HEK293 (cell line): Measurements from ENCODE around the gene ARSD.
"Not testable (repeated sequence)": the region's sequence is repeated elsewhere in the genome, so short reads cannot be mapped to it uniquely, and the experiment has no call there.

Experiments
- CTCF ChIP-seq: fragments of 450-650 bp; formaldehyde crosslinking; IDR thresholded peaks from 2 replicates; pipeline ENCODE4 v1.5.1; 2016; ENCODE audit warnings: missing biosample characterization, missing genetic modification characterization
- REPIN1 ChIP-seq: fragments of 450-650 bp; formaldehyde crosslinking; IDR thresholded peaks from 2 replicates; pipeline ENCODE4 v1.5.1; 2017; ENCODE audit warnings: missing biosample characterization, missing genetic modification characterization, low read depth
- TCF7L2 ChIP-seq: IDR thresholded peaks from 2 replicates; pipeline ENCODE4 v1.6.1; 2011; ENCODE audit warnings: low read depth, mild to moderate bottlenecking, inconsistent platforms, low read length, moderate library complexity, borderline replicate concordance
- ZNF138 ChIP-seq: fragments of 450-650 bp; formaldehyde crosslinking; IDR thresholded peaks from 2 replicates; pipeline ENCODE4 v1.5.1; 2016; ENCODE audit warnings: missing biosample characterization, missing genetic modification characterization, borderline replicate concordance
- ZNF280C ChIP-seq: fragments of 450-650 bp; formaldehyde crosslinking; IDR thresholded peaks from 2 replicates; pipeline ENCODE4 v1.5.1; 2016; ENCODE audit warnings: missing biosample characterization, missing genetic modification characterization
- ZNF335 ChIP-seq: fragments of 450-650 bp; formaldehyde crosslinking; conservative IDR thresholded peaks from 2 replicates; pipeline ENCODE4 v1.5.1; 2016; ENCODE audit warnings: missing biosample characterization, missing genetic modification characterization
- ZNF623 ChIP-seq: fragments of 450-650 bp; formaldehyde crosslinking; IDR thresholded peaks from 2 replicates; pipeline ENCODE4 v1.5.1; 2016; ENCODE audit warnings: missing biosample characterization, missing genetic modification characterization
- ZNF768 ChIP-seq: fragments of 450-650 bp; formaldehyde crosslinking; IDR thresholded peaks from 2 replicates; pipeline ENCODE4 v1.5.1; 2018; ENCODE audit warnings: missing biosample characterization, mild to moderate bottlenecking, missing genetic modification characterization
- ZNF837 ChIP-seq: fragments of 450-650 bp; formaldehyde crosslinking; IDR thresholded peaks from 2 replicates; pipeline ENCODE4 v1.5.1; 2016; ENCODE audit warnings: missing biosample characterization, missing genetic modification characterization

GRCh38 chrX:2889706-2890490 is 39.2 kb downstream of the ARSD start:
- TF ChIP-seq REPIN1 (tag by site-specific recombination); ZNF280C (tag by site-specific recombination); ZNF138; ZNF768 (tag by site-specific recombination); CTCF (tag by site-specific recombination); TCF7L2; ZNF623 (tag by site-specific recombination); ZNF837 (tag by site-specific recombination); ZNF335 (tag by site-specific recombination): not testable (repeated sequence)
